Retinal pigment epithelial cell (primary cell): Measurements from ENCODE around the gene IQCF5.

Experiments
- DNase-seq: peaks from one replicate; pipeline ENCODE4 v3.0.0-alpha.2; 2010; ENCODE audit warnings: low read depth
- H3K4me3 ChIP-seq: 2 replicates; pipeline ENCODE4 v1.5.1; 2011; ENCODE audit warnings: mild to moderate bottlenecking, low read length, control low read depth, moderate library complexity
- CTCF ChIP-seq: conservative IDR thresholded peaks from 2 replicates; pipeline ENCODE4 v1.5.1; 2011; ENCODE audit warnings: low read depth, low read length, control low read depth, inconsistent platforms

Gene IQCF5

DNA sequence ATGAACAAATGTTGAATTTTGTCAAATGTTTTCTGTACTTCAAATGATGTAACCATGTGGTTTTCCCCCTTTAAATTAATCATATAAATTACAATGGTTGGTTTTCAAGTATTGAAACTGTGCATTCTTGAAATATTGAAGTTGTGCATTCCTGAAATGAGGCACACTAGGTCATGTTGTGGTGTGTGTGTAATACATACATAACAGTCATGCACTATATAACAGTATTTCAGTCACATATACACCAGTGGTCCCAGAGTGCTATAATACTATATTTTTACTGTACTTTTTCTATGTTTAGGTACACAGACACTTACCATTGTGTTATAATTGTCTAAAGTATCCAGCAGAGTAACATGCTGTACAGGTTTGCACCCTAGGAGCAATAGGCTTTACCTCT is 11.0 kb upstream of the IQCF5 start:
- DNase-seq = no peak
- no peak for TF ChIP-seq CTCF
- no peak overlapping the region for H3K4me3 ChIP-seq

- H3K4me3 ChIP-seq = no peak overlapping the region
- DNase-seq = no peak
Measured at GRCh38 chr3:51879937-51880336, 4.5 kb upstream of the IQCF5 start.

GRCh38 chr3:51876186-51876585 is 785 bp upstream of the IQCF5 start:
- no peak for DNase-seq
- no peak overlapping the region for H3K4me3 ChIP-seq
- no peak for TF ChIP-seq CTCF

More at GRCh38 chr3:51879937-51880336, 4.5 kb upstream of the IQCF5 start:
- TF ChIP-seq CTCF = no peak

- no peak for DNase-seq
- no peak overlapping the region for H3K4me3 ChIP-seq
Measured at GRCh38 chr3:51874889-51875288, 512 bp downstream of the IQCF5 start.

DNA sequence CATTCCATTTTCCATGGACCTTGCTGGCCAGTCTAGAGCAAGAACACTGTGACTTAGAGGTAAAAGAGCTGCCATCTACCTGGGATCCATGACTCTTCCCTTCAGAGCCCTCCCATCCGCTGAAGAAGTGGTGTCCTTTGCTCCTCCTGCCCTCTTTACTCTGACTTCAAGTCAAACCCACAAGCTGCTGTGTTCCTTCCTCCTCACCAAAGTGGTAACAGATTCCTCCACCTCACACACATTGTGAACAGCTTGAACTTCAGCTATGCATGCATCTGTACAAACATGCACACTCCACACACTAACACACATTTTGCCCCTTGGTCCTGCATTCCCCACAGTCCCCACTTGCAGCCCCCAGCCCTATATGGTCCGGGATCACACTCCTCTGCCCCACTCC is 990 bp downstream of the IQCF5 start:
- no peak for DNase-seq
- no peak overlapping the region for H3K4me3 ChIP-seq
- no peak for TF ChIP-seq CTCF

More at GRCh38 chr3:51874889-51875288, 512 bp downstream of the IQCF5 start:
- TF ChIP-seq CTCF = no peak

DNA sequence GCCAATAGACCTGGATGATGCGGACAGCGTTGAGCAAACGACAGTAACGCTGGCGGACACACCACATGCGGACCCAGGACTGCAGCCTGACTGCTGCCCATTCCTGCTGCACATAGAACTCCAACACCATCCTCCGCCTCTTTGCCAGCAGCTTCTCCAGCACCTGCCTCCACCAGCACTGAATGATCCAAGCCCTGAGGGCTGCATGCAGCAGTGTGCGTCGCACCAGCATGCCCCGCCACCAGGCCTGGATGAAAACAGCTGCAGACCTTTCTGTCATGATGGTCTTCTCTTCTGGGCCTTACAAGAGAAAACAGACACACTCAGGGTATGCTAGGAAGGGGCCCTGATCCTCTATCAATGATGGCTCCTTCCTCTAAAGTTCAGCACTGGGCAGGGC is 1.5 kb downstream of the IQCF5 start:
- no peak for DNase-seq
- TF ChIP-seq CTCF = no peak
- H3K4me3 ChIP-seq = no peak overlapping the region

DNA sequence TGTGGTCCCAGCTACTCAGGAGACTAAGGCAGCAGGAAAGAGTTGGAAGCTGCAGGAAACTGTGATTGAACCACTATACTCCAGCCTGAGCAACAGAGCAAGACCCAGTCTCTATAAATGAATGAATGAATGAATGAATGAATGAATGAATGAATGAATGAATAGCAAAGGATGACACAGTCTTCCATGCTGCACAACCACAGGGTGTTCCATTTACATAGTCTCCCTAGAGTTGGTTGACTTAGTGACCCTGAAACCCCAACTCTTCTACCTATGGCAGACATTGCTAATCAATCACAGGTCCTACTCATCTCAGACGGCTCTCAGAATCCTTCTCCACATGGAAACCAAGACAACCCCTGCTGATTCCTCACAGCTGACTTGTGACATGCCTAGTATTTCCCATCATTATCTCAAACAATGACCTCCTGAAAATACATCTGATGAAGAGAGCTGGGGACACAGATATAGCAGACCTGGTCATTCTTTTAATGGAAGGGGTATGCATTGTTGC is 2.1 kb downstream of the IQCF5 start:
- TF ChIP-seq CTCF = no peak
- H3K4me3 ChIP-seq = no peak overlapping the region

More for the DNA sequence above, 2.1 kb downstream of the IQCF5 start:
- DNase-seq = no peak
